NCI-H1092 treated with DMSO at 0.1 percent for 48 hours (cell line): ENCODE measurements around the gene SGCA.

Source experiments
- DNase-seq: peaks from one replicate; lab custom pipeline; 2025; lab: John Stamatoyannopoulos, UW

SGCA gene

DNA sequence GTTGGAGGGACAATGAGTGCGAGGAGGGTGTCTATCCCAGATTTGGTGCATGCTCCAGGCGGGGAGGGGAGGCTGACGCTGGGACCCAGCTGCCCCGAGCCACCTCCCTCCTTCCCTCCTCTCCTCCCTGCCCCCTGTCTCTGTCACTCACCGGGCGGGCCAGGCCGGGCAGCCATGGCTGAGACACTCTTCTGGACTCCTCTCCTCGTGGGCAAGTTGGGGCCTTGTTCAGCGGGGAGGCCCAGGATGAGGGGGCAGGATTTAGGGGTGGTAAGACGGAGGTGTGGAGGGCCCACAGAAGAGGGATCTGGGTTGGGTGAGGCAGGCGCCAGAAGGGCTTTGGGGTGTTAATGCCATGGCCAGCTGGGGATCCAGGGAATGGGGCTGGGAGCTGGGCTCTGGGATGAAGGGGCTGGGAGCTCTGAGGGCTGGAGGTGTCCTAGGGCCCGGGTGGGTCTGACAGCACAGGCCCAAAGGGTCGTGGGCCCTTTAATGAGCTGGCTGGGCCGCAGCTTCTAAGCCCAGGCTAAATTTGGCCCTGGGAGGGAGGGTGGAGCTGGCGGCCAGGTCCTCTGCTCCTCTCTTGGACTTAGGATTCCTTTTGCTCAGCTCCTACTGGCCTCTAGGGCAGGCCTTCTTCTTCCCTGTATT, at the start of gene SGCA:
Gene SGCA (plus strand): TSS at position 139 of the 651 bp plus-strand sequence. CDS start 36 bp downstream, at position 175.
- DNase-seq = no peak

DNA sequence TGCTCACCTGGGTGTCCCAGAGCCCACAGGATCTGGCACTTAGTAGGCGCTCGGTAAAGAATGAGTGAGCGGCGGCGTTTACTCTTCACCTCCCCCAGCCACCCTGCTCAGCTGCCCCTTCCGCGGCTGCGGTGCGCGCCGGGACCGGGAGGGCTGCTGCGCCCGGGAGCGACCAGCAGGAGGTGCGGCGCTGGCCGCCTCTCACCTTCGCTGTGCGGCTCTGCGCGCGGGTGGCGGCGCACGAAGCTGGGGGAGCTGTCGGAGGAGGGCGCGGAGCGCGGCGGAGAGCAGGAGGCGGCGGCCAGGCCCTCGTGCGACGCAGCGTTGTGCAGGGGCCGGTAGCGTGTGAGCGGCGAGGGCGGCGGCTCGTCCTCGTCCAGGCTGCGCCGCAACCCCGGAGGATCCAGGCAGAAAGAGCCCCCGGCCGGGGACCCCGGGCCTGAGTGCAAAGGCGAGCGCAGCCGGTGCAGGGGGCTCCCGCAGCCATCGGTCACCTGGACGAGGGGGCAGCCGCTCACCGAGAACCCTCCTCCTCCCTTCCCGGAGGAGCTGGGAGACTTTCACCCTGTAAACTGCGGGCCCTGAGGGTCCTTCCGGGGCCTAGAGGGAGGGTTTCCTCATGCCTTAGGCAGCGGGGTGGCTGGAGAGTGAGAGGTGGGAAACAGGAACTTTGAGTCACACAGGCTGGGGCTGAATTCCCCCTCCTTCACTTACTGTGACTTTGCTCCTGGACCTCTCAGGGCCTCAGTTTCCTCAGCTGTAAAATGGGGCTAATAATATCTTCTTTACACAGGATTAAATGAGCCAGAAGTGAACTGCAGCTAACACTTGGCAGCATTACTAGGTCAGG, 48.4 kb upstream of the SGCA start:
- peak; percentile 50 for DNase-seq

DNA sequence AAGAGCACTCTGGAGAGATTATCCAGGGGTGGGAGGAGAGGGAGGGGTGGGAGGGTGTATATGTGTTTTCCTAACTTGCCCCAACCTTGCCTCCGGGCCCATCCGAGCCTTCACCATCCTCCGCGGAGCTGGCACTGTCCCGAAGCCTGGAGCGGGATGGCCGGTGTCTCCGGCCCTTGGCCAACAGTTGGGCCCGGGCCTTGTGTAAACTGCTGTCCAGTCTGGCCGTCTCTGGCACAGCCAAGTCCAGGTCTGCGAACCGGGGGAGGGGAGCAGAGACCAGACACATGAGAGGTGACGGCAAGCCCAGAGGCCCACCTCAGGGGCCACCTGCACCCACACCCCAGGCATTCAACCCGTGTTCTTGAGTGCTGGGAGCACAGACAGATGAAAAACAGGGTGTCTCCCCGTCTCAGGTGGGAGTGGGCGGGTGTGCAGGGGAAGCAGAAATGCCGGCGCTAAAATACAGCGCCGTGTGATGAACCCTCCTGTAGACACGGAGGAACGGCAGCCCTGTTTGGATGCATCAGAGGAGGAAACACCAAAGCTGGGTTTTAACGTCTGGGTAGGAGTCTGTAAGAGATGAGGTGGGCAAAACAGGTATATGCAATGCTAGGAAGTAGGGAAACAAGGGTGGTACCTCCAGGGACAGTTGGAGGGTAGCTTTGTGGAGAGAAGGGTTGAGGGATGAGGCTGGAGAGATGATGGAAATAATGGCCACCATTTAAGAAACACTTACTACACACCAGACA, 47.6 kb upstream of the SGCA start:
- no peak for DNase-seq

DNA sequence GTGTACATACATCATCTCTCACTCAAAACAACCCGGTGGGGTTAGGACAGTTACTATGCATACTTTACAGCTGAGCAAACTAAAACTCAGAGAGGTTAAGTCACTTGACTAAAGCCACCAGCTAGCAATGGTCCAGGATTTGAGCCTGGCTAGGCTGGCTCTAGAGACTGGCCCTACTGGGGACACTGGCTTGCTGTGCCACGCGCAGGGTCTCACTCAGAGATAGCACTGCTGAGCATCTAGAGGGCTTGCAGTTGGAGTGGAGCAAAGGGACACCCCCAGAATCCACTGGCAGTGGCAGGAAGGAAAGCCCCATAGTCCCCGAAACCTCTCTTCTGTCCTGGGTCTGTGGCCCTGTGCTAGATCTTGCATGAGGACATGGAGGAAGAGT, 47.0 kb upstream of the SGCA start:
- DNase-seq = no peak

DNA sequence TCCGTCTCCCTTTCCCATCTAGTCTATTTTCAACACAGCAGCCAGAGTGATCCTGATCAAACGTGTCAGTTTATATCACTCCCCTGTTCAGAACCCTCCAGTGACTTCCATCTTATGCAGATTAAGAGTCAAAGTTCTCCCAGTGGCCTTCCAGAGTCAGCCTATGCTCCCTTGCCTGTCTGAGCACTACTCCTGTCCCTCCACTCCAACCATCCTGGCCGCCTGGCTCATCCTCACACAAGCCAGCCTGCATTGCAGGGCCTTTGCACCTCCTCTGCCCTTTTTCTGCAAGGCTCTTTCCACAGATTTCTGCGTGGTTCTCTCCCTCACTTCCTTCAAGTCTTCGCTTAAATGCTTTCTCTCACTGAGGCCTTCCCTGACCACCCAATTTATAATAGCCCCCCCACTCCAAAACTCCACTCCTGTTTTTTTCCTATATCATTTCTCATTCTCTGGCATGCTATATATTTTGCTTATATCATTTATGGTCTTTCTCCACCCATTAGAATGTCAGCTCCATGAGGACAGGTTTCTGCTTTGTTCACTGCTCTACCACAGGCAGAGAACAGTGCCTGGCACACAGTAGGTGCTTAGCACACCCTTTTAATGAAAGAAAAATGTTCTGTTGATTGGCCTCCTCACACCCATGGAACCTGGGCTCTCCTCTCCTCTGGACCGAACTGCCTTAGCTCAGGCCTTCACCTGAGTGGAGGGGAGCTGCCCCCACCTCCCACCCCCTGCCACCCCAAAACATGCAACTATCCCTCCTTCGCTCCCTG, 45.1 kb upstream of the SGCA start:
- no peak for DNase-seq

DNA sequence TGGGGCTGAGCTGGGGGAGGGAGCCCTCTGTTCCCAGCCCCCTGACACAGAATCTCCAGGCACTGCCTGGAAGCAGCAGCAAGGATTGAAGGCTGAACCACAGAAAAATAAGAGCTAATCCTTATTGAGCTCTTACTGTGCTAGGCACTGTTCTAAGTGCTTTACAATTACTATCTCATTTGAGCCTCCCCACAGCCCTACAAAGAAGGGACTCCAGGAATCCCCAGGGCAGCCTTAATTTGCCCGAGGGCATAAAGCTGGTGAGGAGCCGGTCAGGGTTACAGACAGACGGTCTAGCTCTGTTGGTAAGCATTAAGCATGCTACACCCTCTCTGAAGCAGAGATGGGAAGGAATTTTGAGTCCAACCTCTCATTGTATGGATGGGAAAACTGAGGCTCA, 42.9 kb upstream of the SGCA start:
- DNase-seq = no peak

DNA sequence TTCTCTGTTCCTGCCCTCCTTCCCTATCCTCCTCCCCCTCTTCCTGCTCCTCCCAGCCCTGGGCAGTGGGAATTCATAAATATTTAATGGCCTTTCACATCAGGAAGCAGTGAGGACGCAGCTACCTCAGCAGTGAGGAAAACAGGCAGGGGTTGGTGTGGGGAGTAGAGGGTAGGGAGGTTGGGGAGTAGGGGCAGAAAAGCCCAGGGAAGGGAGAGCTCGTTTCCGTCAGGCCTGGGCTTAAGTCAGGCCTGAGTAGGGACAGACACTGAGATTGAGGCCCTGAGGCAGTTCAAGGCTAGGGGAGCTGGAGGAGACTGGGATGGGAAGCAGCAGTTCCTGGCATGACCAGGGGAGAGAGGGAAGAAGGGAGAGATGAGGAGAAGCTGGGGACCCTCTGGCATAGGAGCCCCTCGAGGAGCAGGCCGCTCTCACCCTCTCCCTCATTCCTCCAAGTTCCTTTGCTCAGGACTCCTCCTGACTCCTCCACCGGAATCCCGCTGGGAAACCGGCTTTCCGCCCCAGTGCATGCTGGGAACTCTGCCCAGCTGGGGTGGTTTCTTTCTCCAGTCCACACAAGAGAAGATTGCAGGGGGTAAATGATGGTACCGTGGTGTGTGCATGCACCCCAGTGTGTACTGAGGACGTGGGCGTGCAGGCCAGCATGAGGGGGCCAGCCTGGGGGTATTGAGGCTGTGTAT, 42.0 kb upstream of the SGCA start:
- peak; percentile 8 for DNase-seq

DNA sequence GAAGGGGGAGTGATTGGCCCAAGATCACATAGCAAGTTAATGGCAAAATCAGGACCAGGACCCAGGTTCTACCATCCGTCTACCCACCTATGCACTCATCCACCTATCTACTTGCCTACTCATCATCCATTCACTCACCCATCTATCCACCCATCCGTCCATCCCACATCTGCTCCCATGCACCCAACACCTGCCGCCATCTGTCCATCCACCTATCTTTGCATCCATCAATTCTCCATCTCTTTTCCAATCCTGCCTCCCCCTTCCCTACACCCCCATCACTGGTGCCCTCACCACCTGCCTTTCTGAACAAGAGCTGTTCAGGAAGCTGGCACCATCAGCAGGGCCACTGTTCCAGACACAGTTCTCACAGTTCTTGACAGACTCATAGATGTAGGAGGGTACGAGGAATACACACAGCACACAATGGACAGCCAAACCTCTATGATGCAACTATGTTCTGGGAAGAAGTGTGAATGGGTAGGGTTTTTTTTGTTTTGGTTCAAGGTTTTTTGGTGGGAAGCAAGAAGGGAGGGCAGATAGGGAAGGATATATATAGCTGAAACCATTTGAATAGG, 40.3 kb upstream of the SGCA start:
- no peak for DNase-seq

DNA sequence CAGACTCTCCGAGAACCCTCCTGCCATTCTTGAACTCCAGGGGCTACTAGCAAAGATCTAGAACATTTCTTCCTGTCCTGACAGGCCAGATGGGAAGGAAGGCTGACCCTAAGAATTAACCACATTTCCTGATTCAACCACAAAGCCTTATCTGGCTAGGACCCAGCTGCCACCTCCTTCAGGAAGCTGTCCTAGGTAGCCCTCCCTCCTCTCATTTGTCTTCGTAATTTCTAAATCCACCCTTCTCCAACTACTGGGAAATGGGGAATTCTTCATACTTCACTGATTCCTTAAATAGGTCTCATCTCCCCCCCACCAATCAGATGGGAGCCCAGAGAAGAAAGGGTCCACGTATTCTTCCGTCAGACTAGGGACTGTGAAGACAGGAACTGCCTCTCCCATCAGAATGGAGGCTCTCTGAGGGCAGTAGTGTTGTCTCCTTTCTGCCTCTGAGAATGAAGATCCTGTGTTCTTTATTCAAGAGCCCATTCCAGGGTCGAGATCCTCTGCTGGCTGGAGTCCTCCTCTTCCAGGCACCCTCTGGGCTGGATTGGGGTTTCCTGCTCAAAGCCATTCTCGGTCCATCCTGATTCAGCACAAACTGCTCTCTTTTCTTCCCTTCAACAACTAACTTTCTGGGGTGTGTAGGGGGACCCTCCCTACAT, 38.0 kb upstream of the SGCA start:
- DNase-seq = no peak

DNA sequence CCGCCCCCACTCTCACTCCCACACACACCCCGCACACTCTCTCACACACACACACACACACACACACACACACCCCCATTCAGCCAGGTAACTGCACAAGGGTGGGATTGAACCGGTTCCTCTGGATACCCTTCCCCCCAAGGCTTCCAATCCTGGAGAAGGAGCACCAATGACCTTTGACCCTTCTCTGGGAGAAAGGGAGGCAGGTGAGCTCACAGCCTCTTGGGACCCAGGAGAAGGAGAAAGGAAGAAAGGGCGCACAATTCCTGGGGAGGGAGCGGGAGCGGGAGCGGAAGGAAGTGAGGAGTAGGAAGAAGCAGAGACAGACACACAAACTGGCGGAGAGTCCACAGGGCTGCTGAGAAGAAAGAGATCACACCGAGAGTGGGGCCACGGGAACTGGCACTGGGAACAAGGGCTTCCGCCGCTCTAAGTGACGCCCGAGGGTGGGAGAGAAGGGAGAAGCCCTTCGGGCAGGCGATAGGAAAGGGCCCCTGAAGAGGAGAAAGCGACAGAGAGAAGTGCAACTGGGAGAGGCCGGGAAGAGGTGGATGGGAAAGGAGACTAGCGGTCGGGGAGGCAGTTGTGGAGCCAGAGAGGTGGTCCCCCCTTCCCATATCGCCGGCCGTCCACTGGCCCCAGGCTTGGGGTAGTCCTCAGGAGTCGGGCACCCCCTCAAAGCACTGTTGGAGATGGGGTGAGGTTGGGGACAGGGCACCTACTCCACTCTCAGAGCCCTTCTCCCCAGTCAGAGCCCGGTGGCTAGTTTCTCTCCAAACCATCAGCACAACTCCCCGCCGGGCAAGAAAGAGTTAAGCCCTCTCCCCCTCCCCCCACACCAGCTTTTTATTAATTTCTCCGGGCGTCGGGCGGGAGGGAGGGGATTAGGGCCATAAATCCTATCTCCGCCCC, 37.1 kb upstream of the SGCA start:
- DNase-seq = no peak

DNA sequence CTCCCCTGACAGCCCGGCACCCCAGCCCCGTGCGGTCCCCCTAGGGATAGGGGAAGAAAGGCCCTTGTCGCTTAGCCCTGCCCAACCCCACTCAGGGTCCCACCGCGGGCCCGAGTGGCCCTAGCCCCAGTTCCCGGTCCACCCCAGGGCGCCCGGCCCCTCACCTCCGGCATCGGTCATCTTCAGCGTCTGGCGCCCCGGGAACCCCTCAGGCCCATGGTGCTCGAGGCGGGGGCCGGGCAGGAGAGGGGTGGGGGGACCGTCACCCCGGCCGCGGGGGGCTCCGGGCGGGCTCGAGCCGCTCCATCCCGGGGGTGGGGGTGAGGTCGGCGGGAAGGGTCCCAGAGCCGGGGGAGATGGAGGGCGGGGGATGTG, 36.5 kb upstream of the SGCA start:
- DNase-seq = no peak

DNA sequence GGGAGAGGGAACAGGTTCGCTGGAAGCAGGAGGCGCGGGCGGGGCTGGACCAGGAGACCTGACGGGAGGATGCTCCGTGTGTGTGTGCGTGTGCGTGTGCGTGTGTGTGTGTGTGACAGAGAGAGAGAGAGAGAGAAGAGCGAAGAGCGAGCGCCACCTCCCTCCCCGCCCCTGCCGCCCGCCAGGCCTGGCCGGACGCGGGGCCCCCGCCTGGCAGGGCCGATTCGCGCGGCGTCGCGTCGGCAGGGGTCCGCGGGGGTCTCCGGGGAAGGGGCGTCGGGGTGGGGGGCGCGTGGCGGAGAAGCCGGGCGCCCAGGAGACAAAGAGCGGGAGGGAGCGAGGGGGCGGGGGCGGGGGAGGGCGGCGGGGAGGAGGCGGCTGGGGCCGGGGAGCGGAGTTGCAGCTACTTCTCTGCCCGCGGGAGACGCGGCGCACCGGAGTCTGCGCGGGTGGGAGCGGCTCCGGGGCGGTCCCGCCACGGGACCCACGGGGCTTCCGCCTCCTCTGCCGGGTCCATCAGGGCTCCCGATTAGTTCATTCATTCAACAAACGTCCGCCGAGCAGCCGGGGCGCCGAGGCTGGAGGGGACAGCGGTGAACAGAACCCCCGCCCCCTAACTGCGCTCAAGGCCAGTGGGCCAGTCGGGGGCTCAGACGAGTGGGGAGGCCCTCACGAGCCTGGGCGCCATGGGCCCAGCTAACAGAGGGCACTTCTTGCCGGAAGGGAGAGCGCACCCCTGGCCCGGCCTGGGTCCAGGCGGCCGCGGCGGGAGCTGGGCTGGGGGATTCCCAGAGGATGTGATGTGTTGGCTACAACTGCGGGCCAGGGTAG, 35.9 kb upstream of the SGCA start, which contains the start of gene SAMD14:
Gene SAMD14 (minus strand): TSS at position 433 of the 831 bp plus-strand sequence. CDS start 5,201 bp downstream, outside the sequence.
- no peak for DNase-seq

DNA sequence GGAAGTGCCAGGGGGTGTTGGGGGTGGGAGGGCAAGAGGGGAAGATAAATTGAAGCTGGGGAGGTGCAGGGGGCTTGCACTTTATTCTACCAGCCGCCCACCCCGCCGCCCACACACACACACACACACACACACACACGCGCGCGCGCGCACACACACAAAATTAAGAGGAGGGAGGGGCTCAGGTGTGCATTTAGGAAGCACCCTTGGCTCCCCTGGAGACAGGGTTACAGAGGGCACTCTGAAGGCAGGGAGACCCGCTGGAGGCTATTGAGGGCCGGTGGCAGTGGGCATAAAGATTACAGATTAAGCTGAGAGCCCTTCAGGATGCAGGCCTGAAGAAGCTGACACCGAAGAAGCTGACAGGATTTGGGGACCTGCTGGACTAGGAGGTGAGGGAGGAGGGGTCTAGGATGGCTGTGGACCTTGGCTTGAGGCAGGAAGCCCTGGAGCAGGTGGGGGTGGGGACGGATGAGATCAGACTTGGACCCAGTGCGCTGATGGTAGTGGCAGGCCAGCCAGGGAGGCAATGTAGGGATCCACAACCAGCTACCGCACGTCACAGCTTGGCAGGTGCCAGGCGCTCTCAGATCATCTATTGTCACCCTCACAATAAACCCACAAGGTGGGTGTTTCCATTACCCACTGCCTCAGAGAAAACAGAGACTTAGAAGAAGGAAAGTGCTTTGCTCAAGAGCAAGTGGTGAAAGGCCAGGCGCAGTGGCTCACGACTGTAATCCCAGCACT, 35.1 kb upstream of the SGCA start:
- DNase-seq = no peak

DNA sequence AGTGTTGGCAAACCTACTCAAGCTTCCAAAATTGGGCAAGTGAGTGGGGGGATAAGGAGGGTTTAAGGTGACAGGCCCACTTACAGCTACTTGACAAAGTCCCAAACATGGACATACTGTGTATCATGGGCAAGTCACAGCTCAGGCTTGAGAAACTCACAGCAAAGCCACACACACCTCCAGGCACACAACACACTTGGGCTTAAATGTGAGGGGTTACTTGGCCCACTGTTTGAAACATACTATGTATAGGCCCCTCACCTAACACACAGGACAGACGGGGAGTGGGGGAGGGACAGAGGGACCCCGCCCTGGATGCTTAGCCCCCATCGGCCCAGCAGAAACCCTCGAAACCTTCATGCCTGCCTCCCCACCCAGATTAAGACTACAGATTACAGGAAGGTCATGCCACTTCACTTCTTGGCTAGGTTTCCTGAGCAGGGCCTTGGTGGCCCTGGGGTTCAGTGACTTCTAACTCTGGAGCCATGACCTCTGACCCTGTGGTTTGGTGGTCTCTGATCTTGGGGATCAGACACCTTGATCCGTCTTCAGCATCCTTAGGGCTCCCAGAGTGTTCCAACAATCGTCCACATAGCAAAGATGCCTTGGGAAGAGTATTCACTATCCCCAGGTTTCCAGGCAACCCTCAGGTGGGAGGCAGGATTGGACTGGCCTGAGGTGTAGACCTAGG, 33.6 kb upstream of the SGCA start:
- DNase-seq = no peak

DNA sequence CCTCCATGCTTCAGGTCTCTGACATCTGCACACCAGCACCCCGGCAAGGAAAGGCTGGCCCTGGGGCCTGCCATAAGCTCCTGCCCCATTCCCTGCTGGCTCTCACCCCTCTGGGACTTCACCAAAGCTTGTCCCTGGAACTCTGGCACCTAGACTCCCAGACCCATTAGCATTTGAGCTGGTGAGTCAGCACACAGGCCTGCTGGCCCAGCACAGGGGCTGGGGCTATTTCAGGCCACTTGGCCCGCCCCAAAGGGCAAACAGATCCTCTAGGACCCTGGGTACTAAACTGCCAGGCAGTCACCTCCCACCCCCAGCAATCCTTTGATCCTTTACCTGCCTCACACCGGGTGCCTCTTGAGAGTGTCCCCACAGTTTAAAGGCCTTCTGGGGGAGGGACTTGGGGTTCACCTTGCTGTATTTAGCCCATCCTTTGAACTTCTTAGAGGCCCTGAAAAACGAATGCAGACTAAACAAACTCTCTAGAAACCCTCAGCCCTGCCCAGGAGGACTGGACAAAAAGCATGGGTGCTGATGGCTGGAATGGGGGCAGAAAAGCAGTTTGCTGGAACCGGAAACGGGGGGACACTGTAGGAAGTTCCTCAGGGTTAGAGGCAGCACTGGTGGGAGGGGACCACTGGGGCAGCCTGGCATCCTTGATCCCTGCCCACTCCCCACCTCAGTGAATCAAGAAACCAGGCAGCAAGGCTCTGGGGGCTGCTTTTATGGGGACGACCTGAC, 32.6 kb upstream of the SGCA start:
- no peak for DNase-seq

DNA sequence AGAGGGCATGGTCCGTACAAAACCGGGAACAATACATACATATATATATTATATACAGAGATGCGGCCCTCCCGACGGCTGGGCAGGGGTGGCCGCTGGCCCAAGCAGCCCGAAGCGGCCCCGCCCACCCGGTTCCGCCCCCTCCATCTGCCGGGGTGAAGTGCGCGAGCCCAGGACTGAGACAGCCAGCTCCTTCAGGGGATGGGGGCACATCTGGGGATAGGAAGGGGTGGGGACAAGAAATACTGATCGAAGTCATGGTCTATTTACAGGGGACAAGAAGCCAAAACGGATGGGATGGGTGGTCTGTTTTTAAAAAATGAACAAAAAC, 32.1 kb upstream of the SGCA start:
- no peak for DNase-seq
